GM10248 (cell line): ENCODE results near the gene CCDC102A.

ENCODE experiments used
- CTCF ChIA-PET: fragments of 300-600 bp; sonication (Branson Sonifier 250); formaldehyde crosslinking; extraction: SDS; loops from one replicate; lab custom pipeline; 2021; ENCODE audit warnings: antibody characterized with exemption; lab: Yijun Ruan, JAX
- POLR2A ChIA-PET: fragments of 350-650 bp; sonication (Branson Sonifier 250); formaldehyde crosslinking; extraction: SDS; loops from one replicate; lab custom pipeline; 2020; ENCODE audit warnings: antibody characterized with exemption; lab: Yijun Ruan, JAX
- DNase-seq: peaks from one replicate; pipeline ENCODE4 v3.0.0; 2012; ENCODE audit errors: extremely low spot score
- TF ChIP-seq, protein P1 (sequence below): IDR thresholded peaks from 2 replicates; pipeline ENCODE4 v1.5.1; 2012; ENCODE audit warnings: mild to moderate bottlenecking, low read depth; ENCODE audit errors: extremely low read depth, missing control alignments, control extremely low read depth

CCDC102A gene

GRCh38 chr16:57544124-57544653 is 7.8 kb upstream of the CCDC102A start:
- ChIA-PET POLR2A (no interaction called here), CTCF (interaction anchor here (1.0 to 4.3 kb wide), 6 partner anchors 9 to 127 kb away, joined by 3 to 23 read pairs (median 4); no protein-coding TSS in a partner anchor)
- DNase-seq = peak; percentile 72
- TF ChIP-seq, protein P1, sequence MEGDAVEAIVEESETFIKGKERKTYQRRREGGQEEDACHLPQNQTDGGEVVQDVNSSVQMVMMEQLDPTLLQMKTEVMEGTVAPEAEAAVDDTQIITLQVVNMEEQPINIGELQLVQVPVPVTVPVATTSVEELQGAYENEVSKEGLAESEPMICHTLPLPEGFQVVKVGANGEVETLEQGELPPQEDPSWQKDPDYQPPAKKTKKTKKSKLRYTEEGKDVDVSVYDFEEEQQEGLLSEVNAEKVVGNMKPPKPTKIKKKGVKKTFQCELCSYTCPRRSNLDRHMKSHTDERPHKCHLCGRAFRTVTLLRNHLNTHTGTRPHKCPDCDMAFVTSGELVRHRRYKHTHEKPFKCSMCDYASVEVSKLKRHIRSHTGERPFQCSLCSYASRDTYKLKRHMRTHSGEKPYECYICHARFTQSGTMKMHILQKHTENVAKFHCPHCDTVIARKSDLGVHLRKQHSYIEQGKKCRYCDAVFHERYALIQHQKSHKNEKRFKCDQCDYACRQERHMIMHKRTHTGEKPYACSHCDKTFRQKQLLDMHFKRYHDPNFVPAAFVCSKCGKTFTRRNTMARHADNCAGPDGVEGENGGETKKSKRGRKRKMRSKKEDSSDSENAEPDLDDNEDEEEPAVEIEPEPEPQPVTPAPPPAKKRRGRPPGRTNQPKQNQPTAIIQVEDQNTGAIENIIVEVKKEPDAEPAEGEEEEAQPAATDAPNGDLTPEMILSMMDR = no peak

DNA sequence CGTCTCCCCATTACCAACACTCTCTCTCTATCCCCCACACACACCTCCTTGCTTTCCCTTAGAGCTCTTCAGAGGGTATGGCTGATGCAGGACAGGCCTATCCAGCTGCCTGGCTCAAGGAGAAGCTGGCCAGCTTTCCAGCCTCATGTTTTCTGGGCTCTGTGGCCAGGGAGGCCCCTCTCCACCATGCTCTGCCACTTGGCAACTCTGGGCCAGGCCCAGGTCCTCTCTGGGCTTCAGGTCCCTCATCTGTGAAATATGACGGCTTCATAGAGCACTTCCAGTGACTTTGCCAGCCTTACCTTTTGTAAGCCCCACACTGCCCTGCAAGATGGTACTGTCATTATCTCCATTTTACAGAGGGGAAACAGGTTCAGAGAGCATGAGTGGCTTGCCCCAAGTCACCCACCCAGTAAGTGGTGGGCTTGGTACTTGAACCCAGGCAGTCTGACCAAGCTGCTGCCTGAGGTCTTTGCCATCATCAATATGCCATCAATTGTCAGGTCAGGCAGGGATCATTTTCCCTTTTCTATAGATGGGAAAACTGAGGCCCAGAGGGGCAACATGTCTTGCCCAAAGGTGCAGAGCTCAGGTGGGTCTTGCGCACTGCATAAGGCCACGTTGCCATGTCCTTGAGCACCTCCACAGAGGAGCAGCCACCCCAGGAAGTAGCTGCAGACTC is 5.5 kb upstream of the CCDC102A start:
- no peak for DNase-seq
- ChIA-PET POLR2A (no interaction called here), CTCF (interaction anchor here (0.9 to 4.3 kb wide), 12 partner anchors 11 to 107 kb away, joined by 3 to 23 read pairs (median 6); partner anchors contain the start of gene POLR2C)
- TF ChIP-seq, protein P1 = no peak

GRCh38 chr16:57540906-57541753 is 4.8 kb upstream of the CCDC102A start:
- CTCF ChIA-PET = interaction anchor here (1.7 to 4.3 kb wide), 8 partner anchors 11 to 108 kb away, joined by 4 to 23 read pairs (median 8); partner anchors contain the start of gene POLR2C
- TF ChIP-seq, protein P1 = no peak
- peak; percentile 8 for DNase-seq
- POLR2A ChIA-PET = no interaction called here

DNA sequence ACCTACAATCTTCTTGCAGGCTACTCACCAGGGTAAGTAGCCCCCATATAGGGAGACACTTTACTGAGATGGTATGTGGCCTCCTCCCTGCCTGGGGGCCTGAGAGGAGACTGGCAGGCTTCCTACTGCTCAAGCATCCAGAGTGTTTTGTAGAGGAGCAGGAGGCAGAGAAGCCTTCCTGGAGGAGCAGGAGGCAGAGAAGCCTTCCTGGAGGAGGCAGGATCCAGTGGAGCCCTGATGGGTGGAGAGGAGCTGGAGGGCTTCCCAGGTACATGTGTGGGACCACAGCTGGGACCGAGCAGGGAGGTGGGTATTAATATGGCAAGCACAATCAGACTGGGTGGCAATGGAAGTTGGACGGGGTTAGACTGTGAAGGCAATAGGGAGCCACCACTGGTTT is 4.0 kb upstream of the CCDC102A start:
- ChIA-PET POLR2A (no interaction called here), CTCF (interaction anchor here (1.5 to 4.3 kb wide), 5 partner anchors 36 to 109 kb away, joined by 4 to 23 read pairs (median 6); partner anchors contain the start of gene POLR2C)
- TF ChIP-seq, protein P1 = no peak
- no peak for DNase-seq

DNA sequence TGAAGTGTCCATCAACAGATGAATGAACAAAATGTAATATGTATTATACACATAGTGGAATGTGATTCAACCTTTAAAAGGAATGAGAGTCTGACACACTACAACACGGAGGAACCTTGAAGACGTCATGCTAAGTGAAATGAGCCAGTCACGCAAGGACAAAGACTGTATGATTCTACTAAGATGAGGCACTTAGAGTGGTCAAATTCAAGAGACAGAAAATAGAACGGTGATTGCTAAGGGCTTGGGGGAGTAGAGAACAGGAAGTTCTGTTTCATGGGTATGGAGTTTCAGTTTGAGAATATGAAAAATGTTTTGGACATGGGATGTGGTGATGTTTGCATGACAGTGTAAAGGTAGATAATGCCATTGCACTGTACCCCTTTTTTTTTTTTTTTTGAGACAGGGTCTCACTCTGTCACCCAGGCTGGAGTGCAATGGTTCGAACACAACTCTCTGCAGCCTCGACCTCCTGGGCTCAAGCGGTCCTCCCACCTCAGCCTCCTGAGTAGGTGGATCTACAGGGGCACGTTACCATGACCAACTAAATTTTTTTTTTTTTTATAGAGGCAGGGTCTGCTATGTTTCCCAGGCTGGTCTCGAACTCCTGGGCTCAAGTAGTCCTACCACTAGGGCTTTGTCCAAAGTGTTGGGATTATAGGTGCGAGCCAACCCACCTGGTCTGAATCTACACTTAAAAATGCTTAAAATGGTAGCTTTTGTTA is 2.9 kb upstream of the CCDC102A start:
- CTCF ChIA-PET = interaction anchor here (0.9 to 2.7 kb wide), 3 partner anchors 52 to 109 kb away, joined by 3 to 8 read pairs (median 6); partner anchors contain the start of gene POLR2C
- POLR2A ChIA-PET = no interaction called here
- peak; percentile 60 for DNase-seq
- TF ChIP-seq, protein P1 = no peak
